ENCODE results near the gene MBNL2. TPM values are rescaled to one million over a fixed set of nuclear protein-coding genes. Genes with fewer than 3 reads are reported as not detected.

Gene MBNL2
- total and polyA plus RNA-seq, 10 of the 15 experiments (the other 5 are each of a cell fraction or from before 2014, with no cell fraction given) = 1.6 to 9.7 (median 6.7) TPM

DNA sequence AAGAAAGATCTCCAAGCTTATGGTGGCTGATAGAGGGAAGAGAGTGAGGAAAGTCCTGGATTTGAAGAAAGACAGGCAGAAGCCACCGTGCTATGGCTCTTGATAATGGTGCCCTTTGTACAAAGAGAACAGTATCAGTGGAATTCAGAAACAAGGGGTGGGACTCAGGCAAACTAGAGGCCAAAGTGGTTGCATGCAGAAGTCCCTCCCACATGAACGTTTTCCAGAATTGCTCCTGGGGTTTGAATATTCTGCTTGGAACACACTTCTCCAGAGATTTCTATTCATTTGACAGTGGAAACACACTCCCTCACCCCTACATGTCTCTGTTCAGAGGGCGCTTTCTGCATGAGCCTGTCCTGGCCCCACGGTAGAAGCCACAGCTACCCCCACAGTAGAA, 10.1 kb upstream of the MBNL2 start:
- in situ Hi-C loops (cut with MboI) = no loop called here
- no peaks in the 10 kb centered on the region for H3K9me3 ChIP-seq (replicated peaks; ENCODE audit: control insufficient read depth, insufficient read depth, low read length)
- ChIA-PET CTCF (interaction anchor here (0.9 to 6.6 kb wide), 7 partner anchors 12 to 146 kb away, joined by 3 to 62 read pairs (median 5); partner anchors contain the start of gene MBNL2), SMC1A (ENCODE audit: uncharacterized antibody, unreplicated experiment) (interaction anchor here (1.1 to 2.5 kb wide), 7 partner anchors 8 to 128 kb away, joined by 3 to 11 read pairs (median 4); partner anchors contain the start of gene MBNL2), RAD21 (ENCODE audit: unreplicated experiment) (interaction anchor here (1.1 to 2.7 kb wide), 4 partner anchors 12 to 103 kb away, joined by 4 to 15 read pairs (median 5); no protein-coding TSS in a partner anchor), POLR2A (interaction anchor here (1.9 kb wide), 1 partner anchor 15 kb away, joined by 4 read pairs; no protein-coding TSS in a partner anchor)
- H3K4me1 ChIP-seq (ENCODE audit: control insufficient read depth, insufficient read depth, low read length) = peaks cover 7% of the 10 kb centered on the region
- TF ChIP-seq NFYB (IDR thresholded peaks at IDR 0.05; ENCODE audit: insufficient read depth, low read depth, low read length) (no peak), RBBP5 (conservative IDR thresholded peaks at IDR 0.05) (no peak), NR2F1 (conservative IDR thresholded peaks at IDR 0.05) (no peak), POLR2AphosphoS2 (IDR thresholded peaks at IDR 0.05; ENCODE audit: low read depth, low read length) (no peak), BMI1 (IDR thresholded peaks at IDR 0.05; ENCODE audit: borderline replicate concordance) (no peak), ZZZ3 (IDR thresholded peaks at IDR 0.05; ENCODE audit: control insufficient read depth, insufficient read length, low read depth) (no peak), SUZ12 (IDR thresholded peaks at IDR 0.05; ENCODE audit: unreplicated experiment) (no peak), POLR2A (IDR thresholded peaks at IDR 0.05; ENCODE audit: low read depth, low read length) (no peak), LARP7 (IDR thresholded peaks at IDR 0.05) (no peak), SMAD1 (IDR thresholded peaks at IDR 0.05; ENCODE audit: low read depth, partially characterized antibody) (no peak)
- TF ChIP-seq, protein P1, sequence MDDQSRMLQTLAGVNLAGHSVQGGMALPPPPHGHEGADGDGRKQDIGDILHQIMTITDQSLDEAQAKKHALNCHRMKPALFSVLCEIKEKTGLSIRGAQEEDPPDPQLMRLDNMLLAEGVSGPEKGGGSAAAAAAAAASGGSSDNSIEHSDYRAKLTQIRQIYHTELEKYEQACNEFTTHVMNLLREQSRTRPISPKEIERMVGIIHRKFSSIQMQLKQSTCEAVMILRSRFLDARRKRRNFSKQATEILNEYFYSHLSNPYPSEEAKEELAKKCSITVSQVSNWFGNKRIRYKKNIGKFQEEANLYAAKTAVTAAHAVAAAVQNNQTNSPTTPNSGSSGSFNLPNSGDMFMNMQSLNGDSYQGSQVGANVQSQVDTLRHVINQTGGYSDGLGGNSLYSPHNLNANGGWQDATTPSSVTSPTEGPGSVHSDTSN (IDR thresholded peaks at IDR 0.05; ENCODE audit: insufficient replicate concordance, low read depth, low read length) = no peak
- TF ChIP-seq, protein P2, sequence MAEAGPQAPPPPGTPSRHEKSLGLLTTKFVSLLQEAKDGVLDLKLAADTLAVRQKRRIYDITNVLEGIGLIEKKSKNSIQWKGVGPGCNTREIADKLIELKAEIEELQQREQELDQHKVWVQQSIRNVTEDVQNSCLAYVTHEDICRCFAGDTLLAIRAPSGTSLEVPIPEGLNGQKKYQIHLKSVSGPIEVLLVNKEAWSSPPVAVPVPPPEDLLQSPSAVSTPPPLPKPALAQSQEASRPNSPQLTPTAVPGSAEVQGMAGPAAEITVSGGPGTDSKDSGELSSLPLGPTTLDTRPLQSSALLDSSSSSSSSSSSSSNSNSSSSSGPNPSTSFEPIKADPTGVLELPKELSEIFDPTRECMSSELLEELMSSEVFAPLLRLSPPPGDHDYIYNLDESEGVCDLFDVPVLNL (IDR thresholded peaks at IDR 0.05; ENCODE audit: low read depth, low read length) = no peak
- TF ChIP-seq, protein P3, sequence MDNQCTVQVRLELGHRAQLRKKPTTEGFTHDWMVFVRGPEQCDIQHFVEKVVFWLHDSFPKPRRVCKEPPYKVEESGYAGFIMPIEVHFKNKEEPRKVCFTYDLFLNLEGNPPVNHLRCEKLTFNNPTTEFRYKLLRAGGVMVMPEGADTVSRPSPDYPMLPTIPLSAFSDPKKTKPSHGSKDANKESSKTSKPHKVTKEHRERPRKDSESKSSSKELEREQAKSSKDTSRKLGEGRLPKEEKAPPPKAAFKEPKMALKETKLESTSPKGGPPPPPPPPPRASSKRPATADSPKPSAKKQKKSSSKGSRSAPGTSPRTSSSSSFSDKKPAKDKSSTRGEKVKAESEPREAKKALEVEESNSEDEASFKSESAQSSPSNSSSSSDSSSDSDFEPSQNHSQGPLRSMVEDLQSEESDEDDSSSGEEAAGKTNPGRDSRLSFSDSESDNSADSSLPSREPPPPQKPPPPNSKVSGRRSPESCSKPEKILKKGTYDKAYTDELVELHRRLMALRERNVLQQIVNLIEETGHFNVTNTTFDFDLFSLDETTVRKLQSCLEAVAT (IDR thresholded peaks at IDR 0.05) = no peak
- TF ChIP-seq, protein P4, sequence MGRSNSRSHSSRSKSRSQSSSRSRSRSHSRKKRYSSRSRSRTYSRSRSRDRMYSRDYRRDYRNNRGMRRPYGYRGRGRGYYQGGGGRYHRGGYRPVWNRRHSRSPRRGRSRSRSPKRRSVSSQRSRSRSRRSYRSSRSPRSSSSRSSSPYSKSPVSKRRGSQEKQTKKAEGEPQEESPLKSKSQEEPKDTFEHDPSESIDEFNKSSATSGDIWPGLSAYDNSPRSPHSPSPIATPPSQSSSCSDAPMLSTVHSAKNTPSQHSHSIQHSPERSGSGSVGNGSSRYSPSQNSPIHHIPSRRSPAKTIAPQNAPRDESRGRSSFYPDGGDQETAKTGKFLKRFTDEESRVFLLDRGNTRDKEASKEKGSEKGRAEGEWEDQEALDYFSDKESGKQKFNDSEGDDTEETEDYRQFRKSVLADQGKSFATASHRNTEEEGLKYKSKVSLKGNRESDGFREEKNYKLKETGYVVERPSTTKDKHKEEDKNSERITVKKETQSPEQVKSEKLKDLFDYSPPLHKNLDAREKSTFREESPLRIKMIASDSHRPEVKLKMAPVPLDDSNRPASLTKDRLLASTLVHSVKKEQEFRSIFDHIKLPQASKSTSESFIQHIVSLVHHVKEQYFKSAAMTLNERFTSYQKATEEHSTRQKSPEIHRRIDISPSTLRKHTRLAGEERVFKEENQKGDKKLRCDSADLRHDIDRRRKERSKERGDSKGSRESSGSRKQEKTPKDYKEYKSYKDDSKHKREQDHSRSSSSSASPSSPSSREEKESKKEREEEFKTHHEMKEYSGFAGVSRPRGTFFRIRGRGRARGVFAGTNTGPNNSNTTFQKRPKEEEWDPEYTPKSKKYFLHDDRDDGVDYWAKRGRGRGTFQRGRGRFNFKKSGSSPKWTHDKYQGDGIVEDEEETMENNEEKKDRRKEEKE (IDR thresholded peaks at IDR 0.05) = no peak
- BruUV-seq (replicated peaks) = no TSS peak
- H3K9ac ChIP-seq (ENCODE audit: control insufficient read depth, insufficient read depth, low read length) = no peak overlapping the region
- H3K4me3 ChIP-seq = no peak overlapping the region
- H3K36me3 ChIP-seq (ENCODE audit: control insufficient read depth in 2 of 2, insufficient read depth in 2 of 2, low read length in 1 of 2) = no peaks in the 10 kb centered on the region
- ATAC-seq (no peak; the same call in 2 of the 3 replicates), DNase-seq (ENCODE audit: low read depth, low spot score) (no peak), FAIRE-seq (no peak)
- H2AFZ ChIP-seq (ENCODE audit: control insufficient read depth, low read depth, low read length) = no peak overlapping the region
- 40% methylated on average over 4 of the region's 4 CpGs for WGBS (ENCODE audit: insufficient coverage, insufficient replicate concordance, low lambda C conversion rate, missing lambda C conversion rate)
- H3K4me2 ChIP-seq (ENCODE audit: control insufficient read depth, insufficient read depth) = no peak overlapping the region
- intact Hi-C loops (cut with micrococcal nuclease; ENCODE audit: unreplicated experiment) = loop anchor here (1.0 to 5.0 kb wide), 3 partner anchors 85 to 133 kb away; no protein-coding TSS in a partner anchor
- no peaks in the 10 kb centered on the region for H3K27me3 ChIP-seq (replicated peaks in 1 of 2; ENCODE audit: control insufficient read depth in 2 of 2, insufficient read depth in 2 of 2, low read length in 1 of 2)
- H4K20me1 ChIP-seq (ENCODE audit: control insufficient read depth, insufficient read depth) = no peaks in the 10 kb centered on the region
- no peak overlapping the region for H3K27ac ChIP-seq (ENCODE audit: control insufficient read depth, insufficient read depth)
- no peaks in the 10 kb centered on the region for H3K79me2 ChIP-seq (ENCODE audit: control insufficient read depth, insufficient read depth, low read length)

Measured in GM12878 (cell line).